ENCODE measurements around the gene A1BG.

A1BG gene

GRCh38 chr19:58305065-58305931, 48.0 kb downstream of the A1BG start, which contains the start of gene ERVK3-1 (continued):
- TF ChIP-seq ZNF843 (tag by site-specific recombination; IDR thresholded peaks at IDR 0.05) (peak; percentile 79; the same call in 1 of the 2 replicates), WT1 (tag by site-specific recombination; IDR thresholded peaks at IDR 0.05) (0 out of 2 replicates have a peak, but pooled peaks have one; percentile 51), ZBTB6 (tag by site-specific recombination; IDR thresholded peaks at IDR 0.05) (peak; percentile 6; the same call in 1 of the 2 replicates), HOXC10 (CRISPR knock-in tag; IDR thresholded peaks at IDR 0.05) (peak; percentile 96; the same call in 1 of the 2 replicates), KLF9 (tag by site-specific recombination; IDR thresholded peaks at IDR 0.05; ENCODE audit: low read depth) (peak; percentile 42; the same call in 1 of the 2 replicates), EGR2 (tag by site-specific recombination; IDR thresholded peaks at IDR 0.05; ENCODE audit: low read depth) (peak; percentile 89), ZNF398 (tag by site-specific recombination; IDR thresholded peaks at IDR 0.05) (peak; percentile 51), ZNF426 (tag by site-specific recombination; IDR thresholded peaks at IDR 0.05) (no peak), HIC1 (tag by site-specific recombination; IDR thresholded peaks at IDR 0.05) (peak; percentile 68; the same call in 1 of the 2 replicates), ZNF169 (tag by site-specific recombination; IDR thresholded peaks at IDR 0.05) (no peak), TRIM28 (IDR thresholded peaks at IDR 0.05; ENCODE audit: borderline replicate concordance, low read length) (peak; percentile 83), ZNF416 (tag by site-specific recombination; IDR thresholded peaks at IDR 0.05) (no peak), ZNF529 (tag by site-specific recombination; IDR thresholded peaks at IDR 0.05; ENCODE audit: insufficient replicate concordance) (no peak), ZNF585B (tag by site-specific recombination; IDR thresholded peaks at IDR 0.05) (no peak), ZNF623 (tag by site-specific recombination; IDR thresholded peaks at IDR 0.05) (no peak), ZNF571 (tag by site-specific recombination; IDR thresholded peaks at IDR 0.05) (no peak), ZNF670 (tag by site-specific recombination; IDR thresholded peaks at IDR 0.05; ENCODE audit: low read depth) (no peak), ZNF148 (tag by site-specific recombination; IDR thresholded peaks at IDR 0.05; ENCODE audit: borderline replicate concordance) (no peak)
- TF ChIP-seq, protein P1, sequence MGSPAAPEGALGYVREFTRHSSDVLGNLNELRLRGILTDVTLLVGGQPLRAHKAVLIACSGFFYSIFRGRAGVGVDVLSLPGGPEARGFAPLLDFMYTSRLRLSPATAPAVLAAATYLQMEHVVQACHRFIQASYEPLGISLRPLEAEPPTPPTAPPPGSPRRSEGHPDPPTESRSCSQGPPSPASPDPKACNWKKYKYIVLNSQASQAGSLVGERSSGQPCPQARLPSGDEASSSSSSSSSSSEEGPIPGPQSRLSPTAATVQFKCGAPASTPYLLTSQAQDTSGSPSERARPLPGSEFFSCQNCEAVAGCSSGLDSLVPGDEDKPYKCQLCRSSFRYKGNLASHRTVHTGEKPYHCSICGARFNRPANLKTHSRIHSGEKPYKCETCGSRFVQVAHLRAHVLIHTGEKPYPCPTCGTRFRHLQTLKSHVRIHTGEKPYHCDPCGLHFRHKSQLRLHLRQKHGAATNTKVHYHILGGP (tag by site-specific recombination; IDR thresholded peaks at IDR 0.05) = no peak
- TF ChIP-seq, protein P2, sequence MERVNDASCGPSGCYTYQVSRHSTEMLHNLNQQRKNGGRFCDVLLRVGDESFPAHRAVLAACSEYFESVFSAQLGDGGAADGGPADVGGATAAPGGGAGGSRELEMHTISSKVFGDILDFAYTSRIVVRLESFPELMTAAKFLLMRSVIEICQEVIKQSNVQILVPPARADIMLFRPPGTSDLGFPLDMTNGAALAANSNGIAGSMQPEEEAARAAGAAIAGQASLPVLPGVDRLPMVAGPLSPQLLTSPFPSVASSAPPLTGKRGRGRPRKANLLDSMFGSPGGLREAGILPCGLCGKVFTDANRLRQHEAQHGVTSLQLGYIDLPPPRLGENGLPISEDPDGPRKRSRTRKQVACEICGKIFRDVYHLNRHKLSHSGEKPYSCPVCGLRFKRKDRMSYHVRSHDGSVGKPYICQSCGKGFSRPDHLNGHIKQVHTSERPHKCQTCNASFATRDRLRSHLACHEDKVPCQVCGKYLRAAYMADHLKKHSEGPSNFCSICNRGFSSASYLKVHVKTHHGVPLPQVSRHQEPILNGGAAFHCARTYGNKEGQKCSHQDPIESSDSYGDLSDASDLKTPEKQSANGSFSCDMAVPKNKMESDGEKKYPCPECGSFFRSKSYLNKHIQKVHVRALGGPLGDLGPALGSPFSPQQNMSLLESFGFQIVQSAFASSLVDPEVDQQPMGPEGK (tag by site-specific recombination; IDR thresholded peaks at IDR 0.05) = no peak
- TF ChIP-seq, protein P3, sequence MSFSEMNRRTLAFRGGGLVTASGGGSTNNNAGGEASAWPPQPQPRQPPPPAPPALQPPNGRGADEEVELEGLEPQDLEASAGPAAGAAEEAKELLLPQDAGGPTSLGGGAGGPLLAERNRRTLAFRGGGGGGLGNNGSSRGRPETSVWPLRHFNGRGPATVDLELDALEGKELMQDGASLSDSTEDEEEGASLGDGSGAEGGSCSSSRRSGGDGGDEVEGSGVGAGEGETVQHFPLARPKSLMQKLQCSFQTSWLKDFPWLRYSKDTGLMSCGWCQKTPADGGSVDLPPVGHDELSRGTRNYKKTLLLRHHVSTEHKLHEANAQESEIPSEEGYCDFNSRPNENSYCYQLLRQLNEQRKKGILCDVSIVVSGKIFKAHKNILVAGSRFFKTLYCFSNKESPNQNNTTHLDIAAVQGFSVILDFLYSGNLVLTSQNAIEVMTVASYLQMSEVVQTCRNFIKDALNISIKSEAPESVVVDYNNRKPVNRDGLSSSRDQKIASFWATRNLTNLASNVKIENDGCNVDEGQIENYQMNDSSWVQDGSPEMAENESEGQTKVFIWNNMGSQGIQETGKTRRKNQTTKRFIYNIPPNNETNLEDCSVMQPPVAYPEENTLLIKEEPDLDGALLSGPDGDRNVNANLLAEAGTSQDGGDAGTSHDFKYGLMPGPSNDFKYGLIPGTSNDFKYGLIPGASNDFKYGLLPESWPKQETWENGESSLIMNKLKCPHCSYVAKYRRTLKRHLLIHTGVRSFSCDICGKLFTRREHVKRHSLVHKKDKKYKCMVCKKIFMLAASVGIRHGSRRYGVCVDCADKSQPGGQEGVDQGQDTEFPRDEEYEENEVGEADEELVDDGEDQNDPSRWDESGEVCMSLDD (tag by site-specific recombination; IDR thresholded peaks at IDR 0.05) = no peak

Measured in HEK293 (cell line).